Smooth muscle cell (in vitro differentiated cells): ENCODE measurements around the gene HYDIN. TPM values are rescaled to one million over a fixed set of nuclear protein-coding genes. Genes with fewer than 3 reads are reported as not detected.
"Not testable (repeated sequence)": the region's sequence is repeated elsewhere in the genome, so short reads cannot be mapped to it uniquely, and the experiment has no call there.

Experiments used
- DNase-seq: peaks from one replicate; lab custom pipeline; 2025; ENCODE audit not compliant: unreplicated experiment; lab: John Stamatoyannopoulos, UW
- H2AFZ ChIP-seq: fragments of 200-600 bp; sonication (generic); 2 replicates; pipeline ENCODE4 v1.6.0; 2016; ENCODE audit warnings: antibody characterized with exemption, low read depth, mild to moderate bottlenecking
- H3F3A ChIP-seq: fragments of 200-600 bp; sonication (generic); 2 replicates; pipeline ENCODE4 v1.6.0; 2017; ENCODE audit warnings: antibody characterized with exemption, low read depth
- H3K27ac ChIP-seq: fragments of 200-600 bp; sonication (generic); 2 replicates; pipeline ENCODE4 v1.5.1; 2016; ENCODE audit warnings: low read depth, mild to moderate bottlenecking
- H3K27me3 ChIP-seq: fragments of 200-600 bp; sonication (generic); 2 replicates; pipeline ENCODE4 v1.6.1; 2016; ENCODE audit warnings: low read depth, mild to moderate bottlenecking
- H3K36me3 ChIP-seq: fragments of 200-600 bp; sonication (generic); 2 replicates; pipeline ENCODE4 v1.5.1; 2016; ENCODE audit warnings: low read depth
- H3K4me1 ChIP-seq: fragments of 200-600 bp; sonication (generic); 2 replicates; pipeline ENCODE4 v1.5.1; 2016; ENCODE audit warnings: low read depth
- H3K4me2 ChIP-seq: fragments of 200-600 bp; sonication (generic); 2 replicates; pipeline ENCODE4 v1.6.0; 2016; ENCODE audit warnings: mild to moderate bottlenecking
- H3K4me3 ChIP-seq: fragments of 200-600 bp; sonication (generic); 2 replicates; pipeline ENCODE4 v1.5.1; 2016; ENCODE audit warnings: mild to moderate bottlenecking
- H3K79me2 ChIP-seq: fragments of 200-600 bp; sonication (generic); 2 replicates; pipeline ENCODE4 v1.6.0; 2016; ENCODE audit warnings: low read depth, mild to moderate bottlenecking
- H3K9ac ChIP-seq: fragments of 200-600 bp; sonication (generic); 2 replicates; pipeline ENCODE4 v1.6.0; 2016; ENCODE audit warnings: low read depth
- H3K9me3 ChIP-seq: fragments of 200-600 bp; sonication (generic); replicated peaks from 2 replicates; pipeline ENCODE4 v1.5.1; 2016; ENCODE audit warnings: low read depth
- H4K20me1 ChIP-seq: fragments of 200-600 bp; sonication (generic); 2 replicates; pipeline ENCODE4 v1.6.0; 2016; ENCODE audit warnings: low read depth
- CTCF ChIP-seq: fragments of 200-600 bp; sonication (generic); IDR thresholded peaks from 2 replicates; pipeline ENCODE4 v1.5.1; 2017; ENCODE audit warnings: borderline replicate concordance, mild to moderate bottlenecking, antibody characterized with exemption; ENCODE audit not compliant: insufficient read depth, poor library complexity, severe bottlenecking
- WGBS: methylation state at CpG from one replicate; pipeline ENCODE4 v1.1.7; 2016; ENCODE audit warnings: low lambda C conversion rate; 5-methylcytosine and 5-hydroxymethylcytosine counted together
- polyA plus RNA-seq: library from polyadenylated mRNA; unstranded; fragments of >200 nt; fragmentation: Nextera tagmentation; extraction: Ambion mirVana; gene quantifications from 2 replicates; pipeline ENCODE4 v1.2.1, GENCODE V29; 2016
- total RNA-seq: library from RNA; depleted of rRNA; stranded (reverse); fragments of >200 nt; gene quantifications from 2 replicates; pipeline ENCODE4 v1.2.3, GENCODE V29; 2014

The HYDIN gene
- total and polyA plus RNA-seq, 2 experiments from 2014 or later, result 0.41 to 0.45 TPM

DNA sequence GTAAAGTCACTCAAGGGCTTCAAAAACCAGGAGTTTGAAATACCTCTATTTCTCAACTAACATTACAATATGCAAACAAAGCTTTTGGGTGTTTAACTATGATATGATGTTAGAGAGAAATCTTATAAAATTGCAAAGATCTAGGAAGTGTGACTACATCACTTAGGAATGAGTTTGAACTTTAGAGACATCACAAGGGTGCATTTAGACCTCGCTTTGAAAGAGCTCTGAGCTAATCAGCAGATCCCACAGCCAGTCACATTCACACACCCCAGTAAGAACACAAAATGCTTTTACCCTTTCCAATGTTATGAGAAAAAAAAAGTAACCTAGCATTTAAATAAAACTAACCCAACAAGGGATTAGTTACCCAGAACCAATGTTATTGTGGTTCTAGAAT, 45.2 kb downstream of the HYDIN start:
- no peaks in the 10 kb centered on the region for H3K27me3 ChIP-seq
- H3K9ac ChIP-seq, result no peak overlapping the region
- no peak for TF ChIP-seq CTCF
- no peaks in the 10 kb centered on the region for H3K36me3 ChIP-seq
- no peaks in the 10 kb centered on the region for H4K20me1 ChIP-seq
- H3K79me2 ChIP-seq, result no peaks in the 10 kb centered on the region
- no peaks in the 10 kb centered on the region for H3K9me3 ChIP-seq
- 28% methylated on average over 1 of the region's 1 CpG for WGBS
- H3K4me2 ChIP-seq, result no peak overlapping the region
- no peaks in the 10 kb centered on the region for H3F3A ChIP-seq
- no peaks in the 10 kb centered on the region for H3K4me1 ChIP-seq
- no peak for DNase-seq
- H3K27ac ChIP-seq, result no peak overlapping the region
- H3K4me3 ChIP-seq, result no peak overlapping the region
- no peak overlapping the region for H2AFZ ChIP-seq

DNA sequence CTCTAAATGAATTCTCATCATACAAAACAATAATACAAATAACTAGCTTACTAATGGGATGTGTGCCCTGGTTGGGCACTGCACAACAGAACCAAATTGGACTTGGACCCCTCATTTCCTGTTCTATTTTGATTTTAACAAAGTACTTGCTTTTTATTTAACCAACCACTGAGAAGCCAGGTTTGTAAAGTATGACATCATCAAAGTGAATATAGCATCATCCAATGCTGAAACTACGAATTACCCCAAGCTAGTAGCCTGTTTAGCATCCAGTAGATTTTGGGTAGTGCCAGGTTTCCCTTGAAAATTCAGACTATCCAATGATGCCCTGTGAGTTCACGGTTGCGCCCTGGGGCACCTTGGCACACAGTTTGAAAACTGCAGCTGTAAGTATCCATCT, 51.0 kb downstream of the HYDIN start:
- no peak overlapping the region for H3K9ac ChIP-seq
- H4K20me1 ChIP-seq, result no peaks in the 10 kb centered on the region
- H3K36me3 ChIP-seq, result no peaks in the 10 kb centered on the region
- no peaks in the 10 kb centered on the region for H3K4me1 ChIP-seq
- H3F3A ChIP-seq, result no peaks in the 10 kb centered on the region
- H2AFZ ChIP-seq, result no peak overlapping the region
- no peaks in the 10 kb centered on the region for H3K79me2 ChIP-seq
- no peak overlapping the region for H3K27ac ChIP-seq
- TF ChIP-seq CTCF, result no peak
- H3K4me3 ChIP-seq, result no peak overlapping the region
- H3K4me2 ChIP-seq, result no peak overlapping the region
- DNase-seq, result no peak
- 99% methylated on average over 3 of the region's 3 CpGs for WGBS
- no peaks in the 10 kb centered on the region for H3K9me3 ChIP-seq
- H3K27me3 ChIP-seq, result no peaks in the 10 kb centered on the region

GRCh38 chr16:71172481-71173207, 57.9 kb downstream of the HYDIN start:
- WGBS, result 88% methylated on average over 6 of the region's 6 CpGs
- Histone ChIP-seq H3K9ac (no peak overlapping the region), H3K4me3 (no peak overlapping the region), H3F3A (no peaks in the 10 kb centered on the region), H3K27ac (no peak overlapping the region), H4K20me1 (no peaks in the 10 kb centered on the region), H3K79me2 (no peaks in the 10 kb centered on the region), H3K9me3 (no peaks in the 10 kb centered on the region), H3K4me1 (no peaks in the 10 kb centered on the region), H3K27me3 (no peaks in the 10 kb centered on the region), H3K36me3 (no peaks in the 10 kb centered on the region), H3K4me2 (no peak overlapping the region), H2AFZ (no peak overlapping the region)
- no peak for DNase-seq
- TF ChIP-seq CTCF, result no peak

DNA sequence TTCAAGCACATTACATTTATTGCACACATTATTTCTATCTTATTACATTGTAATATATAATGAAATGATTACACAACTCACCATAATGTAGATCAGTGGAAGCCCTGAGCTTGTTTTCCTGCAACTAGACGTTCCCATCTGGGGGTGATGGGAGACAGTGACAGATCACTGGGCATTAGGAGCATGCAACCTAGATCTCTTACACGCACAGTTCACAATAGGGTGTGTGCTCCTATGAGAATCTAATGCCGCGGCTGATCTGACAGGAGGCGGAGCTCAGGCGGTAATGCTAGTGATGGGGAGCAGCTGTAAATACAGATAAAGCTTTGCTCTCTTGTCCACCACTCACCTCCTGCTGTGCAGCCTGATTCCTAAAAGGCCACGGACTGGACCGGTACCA, 69.5 kb downstream of the HYDIN start:
- H3K79me2 ChIP-seq, H3K4me2 ChIP-seq, H3K4me3 ChIP-seq, H3K4me1 ChIP-seq, H3K9me3 ChIP-seq, H2AFZ ChIP-seq, H3K36me3 ChIP-seq, H3K27me3 ChIP-seq, H3K27ac ChIP-seq, H3K9ac ChIP-seq, DNase-seq, H3F3A ChIP-seq, H4K20me1 ChIP-seq: not testable (repeated sequence)
- WGBS, result 97% methylated on average over 7 of the region's 8 CpGs

GRCh38 chr16:71157278-71157677, 73.2 kb downstream of the HYDIN start:
- H3K4me1 ChIP-seq, H2AFZ ChIP-seq, H3F3A ChIP-seq, H3K79me2 ChIP-seq, H3K4me3 ChIP-seq, H3K27ac ChIP-seq, H4K20me1 ChIP-seq, H3K27me3 ChIP-seq, H3K9ac ChIP-seq, H3K4me2 ChIP-seq, H3K9me3 ChIP-seq, DNase-seq, H3K36me3 ChIP-seq: not testable (repeated sequence)
- 78% methylated on average over 1 of the region's 2 CpGs for WGBS

- not testable (repeated sequence) for H3K27me3 ChIP-seq, H3K4me3 ChIP-seq, H3K27ac ChIP-seq, H3F3A ChIP-seq, H3K79me2 ChIP-seq, DNase-seq, H2AFZ ChIP-seq, H3K4me1 ChIP-seq, H3K9ac ChIP-seq, H4K20me1 ChIP-seq, H3K9me3 ChIP-seq, H3K36me3 ChIP-seq, H3K4me2 ChIP-seq
- WGBS, result 38% methylated on average over 2 of the region's 6 CpGs
Measured at GRCh38 chr16:71153329-71153728, 77.2 kb downstream of the HYDIN start.
